HPDE6-E6E7 (cell line): ENCODE results near the gene ANKLE1.

Experiments used
- DNase-seq: peaks from one replicate; pipeline ENCODE4 v3.0.0; 2011; ENCODE audit warnings: missing footprints; ENCODE audit errors: extremely low spot score

Gene ANKLE1

GRCh38 chr19:17281391-17282304, at the start of gene ANKLE1:
Gene ANKLE1, plus strand, starts transcription at chr19:17281901. Its CDS starts 20 bp downstream, at chr19:17281921.
- DNase-seq: peak; percentile 48

- no peak for DNase-seq
These were observed 49.4 kb upstream of the ANKLE1 start for GRCh38 chr19:17232258-17232657.

- DNase-seq: peak; percentile 53
These were observed 46.8 kb upstream of the ANKLE1 start for GRCh38 chr19:17234911-17235299.

- DNase-seq: peak; percentile 49
These were observed 46.3 kb upstream of the ANKLE1 start for GRCh38 chr19:17235300-17235970.

GRCh38 chr19:17235971-17236777, 45.5 kb upstream of the ANKLE1 start:
- no peak for DNase-seq

- no peak for DNase-seq
These were observed 44.7 kb upstream of the ANKLE1 start for GRCh38 chr19:17236811-17237543.

- DNase-seq: no peak
These were observed 43.7 kb upstream of the ANKLE1 start for GRCh38 chr19:17237747-17238706.

GRCh38 chr19:17240062-17240752, 41.5 kb upstream of the ANKLE1 start:
- no peak for DNase-seq

- no peak for DNase-seq
These were observed 40.8 kb upstream of the ANKLE1 start for GRCh38 chr19:17240826-17241399.

- no peak for DNase-seq
These were observed 39.1 kb upstream of the ANKLE1 start for GRCh38 chr19:17242431-17243208.

GRCh38 chr19:17243211-17243829, 38.4 kb upstream of the ANKLE1 start:
- DNase-seq: no peak

- no peak for DNase-seq
These were observed 37.7 kb upstream of the ANKLE1 start for GRCh38 chr19:17243830-17244617.

- DNase-seq: no peak
These were observed 36.8 kb upstream of the ANKLE1 start for GRCh38 chr19:17244618-17245534.

GRCh38 chr19:17245535-17245984, 36.1 kb upstream of the ANKLE1 start, which contains the start of gene NR2F6:
Gene NR2F6, minus strand, starts transcription at chr19:17245919. Its CDS starts 699 bp downstream, at chr19:17245220.
- no peak for DNase-seq

- no peak for DNase-seq
These were observed 34.8 kb upstream of the ANKLE1 start for GRCh38 chr19:17246681-17247425.
